Testis (tissue), 3 donors: ENCODE data around the gene GUCY1A1. TPM values are rescaled to one million over a fixed set of nuclear protein-coding genes. Genes with fewer than 3 reads are reported as not detected.

ENCODE experiments used
- DNase-seq: peaks from one replicate; pipeline ENCODE4 v3.0.0-alpha.2; 2019
- H3K27ac ChIP-seq, 2 donors: fragments of 200-600 bp; sonication (generic); one replicate each; pipeline ENCODE4 v1.5.1; 2019
- H3K27me3 ChIP-seq: fragments of 200-600 bp; sonication (generic); one replicate; pipeline ENCODE4 v1.5.1; 2019
- H3K36me3 ChIP-seq: fragments of 200-600 bp; sonication (generic); one replicate; pipeline ENCODE4 v1.5.1; 2017; ENCODE audit warnings: low read depth; ENCODE audit errors: missing control alignments
- H3K4me1 ChIP-seq: fragments of 200-600 bp; sonication (generic); one replicate; pipeline ENCODE4 v1.5.1; 2019
- H3K4me3 ChIP-seq, 2 donors: fragments of 200-600 bp; sonication (generic); one replicate each; pipeline ENCODE4 v1.5.1; 2017 to 2019
- H3K9me3 ChIP-seq: fragments of 200-600 bp; sonication (generic); one replicate; pipeline ENCODE4 v1.5.1; 2017
- CTCF ChIP-seq, 3 experiments: fragments of 450-650 bp in 2 of 3; fragments of 200-600 bp in 1 of 3; sonication (generic) in 1 of 3; IDR thresholded peaks; one replicate each; pipeline ENCODE4 v1.5.1; 2016 to 2019; ENCODE audit warnings: antibody characterized with exemption in 3 of 3, mild to moderate bottlenecking in 2 of 3, moderate library complexity in 1 of 3
- POLR2A ChIP-seq: fragments of 450-650 bp; IDR thresholded peaks from one replicate; pipeline ENCODE4 v1.6.1; 2017; ENCODE audit warnings: antibody characterized with exemption, mild to moderate bottlenecking, moderate library complexity
- WGBS, 2 donors: methylation state at CpG; one replicate each; pipeline ENCODE4 v1.1.5; 2018; 5-methylcytosine and 5-hydroxymethylcytosine counted together
- intact Hi-C: fragments of 100-400 bp; cut with DNase I; formaldehyde crosslinking; loops from one replicate; pipeline ENCODE4 v1.15.1; 2023; ENCODE audit warnings: low total_unique reads
- polyA plus RNA-seq: library from polyadenylated mRNA; stranded (reverse); fragments of 350-450 nt; fragmentation: Illumina TruSeq; extraction: RNeasy Lipid Tissue Mini Kit (QIAGEN cat#74804); gene quantifications from one replicate; pipeline ENCODE4 v1.2.3, GENCODE V29; 2014; ENCODE audit warnings: low read depth, low replicate concordance; ENCODE audit not compliant: insufficient read depth
- total RNA-seq, 2 donors: library from RNA; depleted of rRNA; stranded (reverse); fragments of >200 nt; gene quantifications; one replicate each; pipeline ENCODE4 v1.2.3, GENCODE V29; 2016

Gene GUCY1A1
- total and polyA plus RNA-seq, 3 donors from 2014 or later, result 2.5 to 4.6 (median 4.5) TPM

GRCh38 chr4:155673453-155673979 lies 6.9 kb downstream of the GUCY1A1 start:
- Histone ChIP-seq H3K27me3 (no peaks in the 10 kb centered on the region), H3K36me3 (no peaks in the 10 kb centered on the region), H3K27ac (no peak overlapping the region), H3K9me3 (no peaks in the 10 kb centered on the region), H3K4me3 (no peak overlapping the region), H3K4me1 (no peaks in the 10 kb centered on the region)
- WGBS, 2 donors, result 91 to 96% methylated on average over 3 of the region's 3 CpGs
- DNase-seq, result no peak
- intact Hi-C loops, result no loop called here
- TF ChIP-seq CTCF (IDR thresholded peaks at IDR 0.05), result no peak

GRCh38 chr4:155674669-155675071 lies 8.0 kb downstream of the GUCY1A1 start:
- H3K27ac ChIP-seq, result no peak overlapping the region
- WGBS, 2 donors, result 89 to 93% methylated on average over 6 of the region's 6 CpGs
- H3K4me1 ChIP-seq, result no peaks in the 10 kb centered on the region
- no peaks in the 10 kb centered on the region for H3K27me3 ChIP-seq
- no peak for DNase-seq
- no peaks in the 10 kb centered on the region for H3K9me3 ChIP-seq
- H3K4me3 ChIP-seq, result no peak overlapping the region
- TF ChIP-seq CTCF (IDR thresholded peaks at IDR 0.05) (no peak), POLR2A (no peak)
- H3K36me3 ChIP-seq, result no peaks in the 10 kb centered on the region
- intact Hi-C loops, result no loop called here

GRCh38 chr4:155675709-155676429 lies 9.2 kb downstream of the GUCY1A1 start:
- Histone ChIP-seq H3K27ac (no peak overlapping the region), H3K9me3 (no peaks in the 10 kb centered on the region), H3K4me3 (no peak overlapping the region), H3K36me3 (no peaks in the 10 kb centered on the region), H3K27me3 (no peaks in the 10 kb centered on the region), H3K4me1 (no peaks in the 10 kb centered on the region)
- 43 to 56% methylated on average over 2 of the region's 2 CpGs for WGBS, 2 donors
- no peak for DNase-seq
- intact Hi-C loops, result no loop called here
- TF ChIP-seq CTCF (IDR thresholded peaks at IDR 0.05), result no peak
- no peak for TF ChIP-seq POLR2A

GRCh38 chr4:155676430-155676825 lies 9.8 kb downstream of the GUCY1A1 start:
- intact Hi-C loops, result no loop called here
- no peaks in the 10 kb centered on the region for H3K36me3 ChIP-seq
- no peak overlapping the region for H3K4me3 ChIP-seq
- H3K4me1 ChIP-seq, result no peaks in the 10 kb centered on the region
- TF ChIP-seq CTCF (IDR thresholded peaks at IDR 0.05) (no peak), POLR2A (no peak)
- no peak for DNase-seq
- no peaks in the 10 kb centered on the region for H3K27me3 ChIP-seq
- H3K27ac ChIP-seq, result no peak overlapping the region
- 30 to 55% methylated on average over 4 of the region's 4 CpGs for WGBS, 2 donors
- no peaks in the 10 kb centered on the region for H3K9me3 ChIP-seq

- TF ChIP-seq POLR2A, result no peak
- TF ChIP-seq CTCF (IDR thresholded peaks at IDR 0.05), result no peak
- Histone ChIP-seq H3K4me1 (no peaks in the 10 kb centered on the region), H3K36me3 (no peaks in the 10 kb centered on the region), H3K27ac (no peak overlapping the region), H3K27me3 (no peaks in the 10 kb centered on the region), H3K4me3 (no peak overlapping the region), H3K9me3 (no peaks in the 10 kb centered on the region)
- no peak for DNase-seq
- WGBS, 2 donors, result 93 to 96% methylated on average over 2 of the region's 2 CpGs
- intact Hi-C loops, result no loop called here
Observed at GRCh38 chr4:155678011-155678410, 11.4 kb downstream of the GUCY1A1 start.
